ENCODE results near the gene HCFC1R1. TPM values are rescaled to one million over a fixed set of nuclear protein-coding genes. Genes with fewer than 3 reads are reported as not detected.

The HCFC1R1 gene
- total RNA-seq, 1 experiment from 2014 or later = 60.0 TPM

DNA sequence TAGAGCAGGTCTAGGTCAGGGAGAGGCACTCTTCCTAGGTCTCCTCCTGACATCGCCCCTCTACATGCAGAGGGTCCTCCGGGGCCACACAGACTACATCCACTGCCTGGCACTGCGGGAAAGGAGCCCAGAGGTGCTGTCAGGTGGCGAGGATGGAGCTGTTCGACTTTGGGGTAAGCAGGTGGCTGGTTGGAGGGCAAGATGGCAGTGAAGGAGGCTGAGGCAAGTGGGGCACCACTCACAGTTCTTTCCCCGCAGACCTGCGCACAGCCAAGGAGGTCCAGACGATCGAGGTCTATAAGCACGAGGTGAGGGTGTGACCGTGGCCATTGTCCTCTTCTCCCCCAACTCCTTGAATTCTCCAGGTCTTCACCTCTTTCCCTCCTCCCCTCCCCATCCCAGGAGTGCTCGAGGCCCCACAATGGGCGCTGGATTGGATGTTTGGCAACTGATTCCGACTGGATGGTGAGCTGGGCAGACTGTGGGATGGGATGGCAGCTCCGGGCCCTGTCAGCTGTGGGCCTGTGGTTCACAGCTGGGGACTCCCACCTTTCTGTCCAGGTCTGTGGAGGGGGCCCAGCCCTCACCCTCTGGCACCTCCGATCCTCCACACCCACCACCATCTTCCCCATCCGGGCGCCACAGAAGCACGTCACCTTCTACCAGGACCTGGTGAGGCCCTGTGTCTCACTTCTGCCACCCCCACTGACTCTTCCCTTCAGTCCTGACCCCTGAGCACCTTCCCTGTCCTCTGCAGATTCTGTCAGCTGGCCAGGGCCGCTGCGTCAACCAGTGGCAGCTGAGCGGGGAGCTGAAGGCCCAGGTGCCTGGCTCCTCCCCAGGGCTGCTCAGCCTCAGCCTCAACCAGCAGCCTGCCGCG, 3.1 kb upstream of the HCFC1R1 start:
- Histone ChIP-seq H3K9me3 (ENCODE audit: control insufficient read depth in 1 of 2, insufficient read depth in 1 of 2, low read depth in 1 of 2, low read length in 2 of 2) (no peaks in the 10 kb centered on the region), H2AFZ (ENCODE audit: low read depth, low read length, poor library complexity, severe bottlenecking) (no peak overlapping the region), H3K4me3 (replicated peaks in 1 of 2; ENCODE audit: low read depth in 1 of 2, low read length in 2 of 2) (no peak overlapping the region), H3K27me3 (ENCODE audit: insufficient read depth, low read length) (no peaks in the 10 kb centered on the region), H3K9ac (ENCODE audit: low read length) (no peak overlapping the region), H3K9me2 (ENCODE audit: insufficient read depth) (no peaks in the 10 kb centered on the region), H3K27ac (ENCODE audit: low read depth, low read length) (peak overlapping the region; percentile 68), H3K79me2 (ENCODE audit: insufficient read depth, low read length) (peaks cover 12% of the 10 kb centered on the region; the same call in 1 of the 2 replicates), H3K4me1 (ENCODE audit: control insufficient read depth in 1 of 2, insufficient read depth in 2 of 2, low read length in 2 of 2) (peaks cover 16 to 59% of the 10 kb centered on the region in 2 experiments), H3K4me2 (ENCODE audit: low read length) (no peak overlapping the region; the same call in 1 of the 2 replicates), H4K20me1 (ENCODE audit: insufficient read depth) (no peaks in the 10 kb centered on the region), H3K36me3 (ENCODE audit: control insufficient read depth in 1 of 2, insufficient read depth in 2 of 2, low read length in 2 of 2) (peaks cover 8 to 25% of the 10 kb centered on the region in 2 experiments; a peak in 2 of 4 replicates)
- no peak for TF ChIP-seq YY1 (IDR thresholded peaks at IDR 0.05; ENCODE audit: extremely low read depth, insufficient replicate concordance, low read depth, low read length)
- TF ChIP-seq, protein P1, sequence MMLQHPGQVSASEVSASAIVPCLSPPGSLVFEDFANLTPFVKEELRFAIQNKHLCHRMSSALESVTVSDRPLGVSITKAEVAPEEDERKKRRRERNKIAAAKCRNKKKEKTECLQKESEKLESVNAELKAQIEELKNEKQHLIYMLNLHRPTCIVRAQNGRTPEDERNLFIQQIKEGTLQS (IDR thresholded peaks at IDR 0.05) = no peak
- no peak for TF ChIP-seq CBX3 (IDR thresholded peaks at IDR 0.05; ENCODE audit: low read depth)
- TF ChIP-seq, protein P2, sequence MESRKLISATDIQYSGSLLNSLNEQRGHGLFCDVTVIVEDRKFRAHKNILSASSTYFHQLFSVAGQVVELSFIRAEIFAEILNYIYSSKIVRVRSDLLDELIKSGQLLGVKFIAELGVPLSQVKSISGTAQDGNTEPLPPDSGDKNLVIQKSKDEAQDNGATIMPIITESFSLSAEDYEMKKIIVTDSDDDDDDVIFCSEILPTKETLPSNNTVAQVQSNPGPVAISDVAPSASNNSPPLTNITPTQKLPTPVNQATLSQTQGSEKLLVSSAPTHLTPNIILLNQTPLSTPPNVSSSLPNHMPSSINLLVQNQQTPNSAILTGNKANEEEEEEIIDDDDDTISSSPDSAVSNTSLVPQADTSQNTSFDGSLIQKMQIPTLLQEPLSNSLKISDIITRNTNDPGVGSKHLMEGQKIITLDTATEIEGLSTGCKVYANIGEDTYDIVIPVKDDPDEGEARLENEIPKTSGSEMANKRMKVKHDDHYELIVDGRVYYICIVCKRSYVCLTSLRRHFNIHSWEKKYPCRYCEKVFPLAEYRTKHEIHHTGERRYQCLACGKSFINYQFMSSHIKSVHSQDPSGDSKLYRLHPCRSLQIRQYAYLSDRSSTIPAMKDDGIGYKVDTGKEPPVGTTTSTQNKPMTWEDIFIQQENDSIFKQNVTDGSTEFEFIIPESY (IDR thresholded peaks at IDR 0.05; ENCODE audit: extremely low read depth, insufficient replicate concordance, low read length) = no peak
- TF ChIP-seq ZNF274 (IDR thresholded peaks at IDR 0.05; ENCODE audit: low read depth, low read length) = no peak
- TF ChIP-seq, protein P3, sequence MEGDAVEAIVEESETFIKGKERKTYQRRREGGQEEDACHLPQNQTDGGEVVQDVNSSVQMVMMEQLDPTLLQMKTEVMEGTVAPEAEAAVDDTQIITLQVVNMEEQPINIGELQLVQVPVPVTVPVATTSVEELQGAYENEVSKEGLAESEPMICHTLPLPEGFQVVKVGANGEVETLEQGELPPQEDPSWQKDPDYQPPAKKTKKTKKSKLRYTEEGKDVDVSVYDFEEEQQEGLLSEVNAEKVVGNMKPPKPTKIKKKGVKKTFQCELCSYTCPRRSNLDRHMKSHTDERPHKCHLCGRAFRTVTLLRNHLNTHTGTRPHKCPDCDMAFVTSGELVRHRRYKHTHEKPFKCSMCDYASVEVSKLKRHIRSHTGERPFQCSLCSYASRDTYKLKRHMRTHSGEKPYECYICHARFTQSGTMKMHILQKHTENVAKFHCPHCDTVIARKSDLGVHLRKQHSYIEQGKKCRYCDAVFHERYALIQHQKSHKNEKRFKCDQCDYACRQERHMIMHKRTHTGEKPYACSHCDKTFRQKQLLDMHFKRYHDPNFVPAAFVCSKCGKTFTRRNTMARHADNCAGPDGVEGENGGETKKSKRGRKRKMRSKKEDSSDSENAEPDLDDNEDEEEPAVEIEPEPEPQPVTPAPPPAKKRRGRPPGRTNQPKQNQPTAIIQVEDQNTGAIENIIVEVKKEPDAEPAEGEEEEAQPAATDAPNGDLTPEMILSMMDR (IDR thresholded peaks at IDR 0.05 in 2 of 3, conservative IDR thresholded peaks at IDR 0.05 in 1 of 3; ENCODE audit: borderline replicate concordance in 1 of 3, insufficient read depth in 1 of 3, low read depth in 2 of 3, low read length in 2 of 3) = no peak
- ChIA-PET CTCF (interaction anchor here (0.7 to 1.9 kb wide), 8 partner anchors 9 to 145 kb away, joined by 3 to 29 read pairs (median 6); no protein-coding TSS in a partner anchor), RAD21 (ENCODE audit: low non-redundant PET in 1 of 2, low total read pairs in 2 of 2, uncharacterized antibody in 2 of 2, unreplicated experiment in 2 of 2) (interaction anchor here in 1 of 2 experiments (1.0 kb wide), 1 partner anchor 23 kb away, joined by 4 read pairs; no protein-coding TSS in a partner anchor), POLR2A (interaction anchor here (0.8 to 1.3 kb wide), 2 partner anchors 15 to 23 kb away, joined by 3 to 4 read pairs; no protein-coding TSS in a partner anchor)
- DNase-seq (ENCODE audit: low read depth, low spot score) (no peak), ATAC-seq (no peak)
- intact Hi-C loops (cut with micrococcal nuclease) = no loop called here
- BruUV-seq (replicated peaks) = no TSS peak

Measured in HCT116 (cell line).